GM13976 (cell line): ENCODE data around the gene QRICH1.

Experiments used
- DNase-seq: peaks from one replicate; pipeline ENCODE4 v3.0.0; 2012; ENCODE audit warnings: low spot score
- CTCF ChIP-seq: IDR thresholded peaks from 2 replicates; pipeline ENCODE4 v1.5.1; 2012; ENCODE audit warnings: borderline replicate concordance, mild to moderate bottlenecking; ENCODE audit not compliant: insufficient read depth; ENCODE audit errors: extremely low read depth, missing control alignments, control extremely low read depth
- in situ Hi-C: fragments of 300-500 bp; cut with MboI; formaldehyde crosslinking; loops from one replicate; pipeline ENCODE4 v1.12.0; 2022; ENCODE audit warnings: low sequenced_read_pairs, mixed read lengths, inconsistent platforms; ENCODE audit not compliant: unreplicated experiment

The QRICH1 gene

DNA sequence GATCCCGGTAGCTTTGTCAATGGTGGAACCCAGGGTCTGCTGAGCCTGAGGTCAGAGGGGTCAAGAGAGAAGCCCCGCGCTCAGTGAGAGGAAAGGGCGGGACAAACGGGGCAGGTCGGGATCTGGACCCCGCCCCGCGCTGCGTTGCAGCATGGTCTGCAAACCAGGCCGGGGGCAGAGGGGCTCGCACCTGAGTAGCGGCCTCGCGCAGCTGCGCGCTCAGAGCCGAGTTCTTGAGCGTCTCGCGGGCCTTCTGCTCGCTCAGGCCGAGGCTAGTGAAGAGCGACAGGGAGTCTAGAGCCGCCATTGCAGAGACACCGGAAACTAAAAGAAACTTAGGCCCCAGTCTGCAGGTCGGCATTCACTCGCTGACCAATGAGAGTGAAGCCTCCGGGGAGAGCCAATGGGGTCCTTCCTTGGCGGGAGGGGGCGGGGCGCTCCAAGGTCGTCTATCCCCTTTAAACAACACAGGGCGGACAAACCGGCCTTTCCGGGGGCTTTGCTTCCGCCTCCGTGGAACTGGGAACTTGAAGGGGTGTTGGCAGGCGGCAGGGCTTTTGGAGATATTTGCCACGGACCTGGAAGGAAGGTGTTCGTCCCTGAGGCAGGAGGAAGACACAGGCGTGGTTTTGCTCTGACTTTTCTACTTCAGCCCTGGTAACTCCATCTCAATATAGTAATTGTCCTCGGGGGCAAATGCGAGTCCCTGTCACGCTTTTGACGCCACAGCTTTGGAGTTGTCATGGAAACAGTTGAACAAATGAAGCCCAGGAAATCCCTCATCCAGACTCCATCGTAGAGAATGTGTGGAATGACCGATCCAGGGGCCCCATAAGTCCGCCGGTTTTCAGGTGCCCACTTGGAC, 10.8 kb upstream of the QRICH1 start, which contains the start of gene QARS1:
Gene QARS1, minus strand, starts transcription at position 331 of the 865 bp plus-strand sequence. Its CDS starts 24 bp downstream, at position 307.
- peak; percentile 97 for DNase-seq
- in situ Hi-C loops: no loop called here
- TF ChIP-seq CTCF: no peak

DNA sequence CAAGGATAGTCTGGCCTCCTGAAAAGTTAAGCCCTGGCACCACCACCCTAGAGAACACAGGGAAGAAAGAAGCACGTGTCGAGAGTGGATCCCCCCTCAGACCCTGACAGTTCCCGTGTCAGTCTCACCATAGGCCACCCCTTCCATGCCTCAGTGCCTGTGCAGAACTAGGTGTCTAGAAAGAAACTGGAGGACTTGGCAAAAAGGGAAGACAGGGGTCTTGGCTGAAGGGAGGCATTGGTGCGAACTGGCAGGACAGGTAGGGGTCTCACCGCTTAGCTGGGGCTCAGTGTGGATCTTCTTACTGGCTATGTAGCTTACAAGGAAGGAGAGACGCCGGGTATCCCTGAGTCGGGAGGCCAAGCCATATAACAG, 10.2 kb upstream of the QRICH1 start:
- no peak for TF ChIP-seq CTCF
- DNase-seq: no peak
- in situ Hi-C loops: no loop called here

GRCh38 chr3:49100046-49100615, 6.3 kb upstream of the QRICH1 start:
- no peak for DNase-seq
- in situ Hi-C loops: no loop called here
- TF ChIP-seq CTCF: no peak

DNA sequence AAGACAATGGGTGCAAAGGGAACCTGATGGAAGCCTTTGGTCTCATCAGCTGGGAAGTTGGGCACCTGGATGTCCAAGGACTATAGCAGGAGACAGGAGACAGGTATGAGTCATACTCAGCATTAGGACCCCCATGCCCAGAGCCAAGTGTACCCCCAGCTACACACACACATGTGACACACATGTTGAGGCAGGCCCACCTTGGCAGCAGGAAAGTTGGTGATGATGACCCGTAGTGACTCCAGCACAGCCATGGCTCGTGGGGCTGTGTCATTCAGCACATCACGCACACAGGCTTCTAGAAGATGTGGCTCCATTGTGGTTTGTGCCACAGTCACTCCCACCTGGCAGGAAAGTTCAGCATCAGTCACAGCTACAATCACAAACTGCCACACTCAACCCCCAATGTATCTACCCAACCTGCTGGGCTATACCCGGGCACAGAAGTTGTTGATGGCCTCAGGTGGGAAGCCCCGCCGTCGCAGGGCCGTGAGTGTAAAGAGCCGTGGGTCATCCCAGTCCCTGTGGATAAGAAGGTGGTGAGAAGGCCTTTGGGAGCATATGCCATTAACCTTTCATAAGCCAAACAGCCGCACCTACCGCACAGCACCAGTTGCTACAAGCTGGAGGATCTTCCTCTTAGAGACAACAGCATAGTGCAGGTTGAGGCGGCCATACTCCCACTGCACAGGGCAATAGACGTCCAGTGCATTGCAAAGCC, 5.2 kb upstream of the QRICH1 start:
- DNase-seq: no peak
- in situ Hi-C loops: no loop called here
- no peak for TF ChIP-seq CTCF

- DNase-seq: no peak
- TF ChIP-seq CTCF: no peak
- in situ Hi-C loops: no loop called here
These were observed 4.6 kb upstream of the QRICH1 start for GRCh38 chr3:49098429-49098828.
